ENCODE results near the gene LDHB. TPM values are rescaled to one million over a fixed set of nuclear protein-coding genes. Genes with fewer than 3 reads are reported as not detected.

Gene LDHB
- total RNA-seq, 3 donors from 2014 or later, result 95.4 to 347 (median 252) TPM

DNA sequence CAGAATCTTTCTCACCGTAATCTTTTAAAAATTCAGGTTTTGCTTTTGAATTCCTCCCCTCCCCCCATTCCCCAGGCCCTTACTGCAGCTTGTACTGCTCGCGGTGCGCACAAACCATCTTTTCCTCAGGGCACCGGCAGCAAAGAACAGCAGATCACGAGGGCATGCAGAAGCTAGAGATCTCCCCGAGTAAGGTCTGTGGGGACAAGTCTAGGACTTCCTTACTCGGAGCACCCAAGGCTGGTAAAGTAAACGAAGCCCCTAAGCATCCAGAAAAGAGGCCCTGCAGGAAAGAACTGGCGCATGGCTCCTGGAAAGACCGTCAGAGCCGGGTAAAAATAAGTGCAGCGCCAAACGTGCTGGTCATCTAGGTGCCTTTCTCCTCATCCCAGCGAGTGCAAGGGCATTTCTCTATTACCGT lies 727 bp downstream of the LDHB start:
- H3K9me3 ChIP-seq, result no peaks in the 10 kb centered on the region
- ATAC-seq, result peak; percentile 70
- peak; percentile 46 to 60 (median 56) for DNase-seq
- H3K36me3 ChIP-seq (ENCODE audit: low read depth), result no peaks in the 10 kb centered on the region
- intact Hi-C loops (cut with DNase I, micrococcal nuclease), result no loop called here
- H3K4me3 ChIP-seq, result peak overlapping the region; percentile 35
- TF ChIP-seq, protein P1, sequence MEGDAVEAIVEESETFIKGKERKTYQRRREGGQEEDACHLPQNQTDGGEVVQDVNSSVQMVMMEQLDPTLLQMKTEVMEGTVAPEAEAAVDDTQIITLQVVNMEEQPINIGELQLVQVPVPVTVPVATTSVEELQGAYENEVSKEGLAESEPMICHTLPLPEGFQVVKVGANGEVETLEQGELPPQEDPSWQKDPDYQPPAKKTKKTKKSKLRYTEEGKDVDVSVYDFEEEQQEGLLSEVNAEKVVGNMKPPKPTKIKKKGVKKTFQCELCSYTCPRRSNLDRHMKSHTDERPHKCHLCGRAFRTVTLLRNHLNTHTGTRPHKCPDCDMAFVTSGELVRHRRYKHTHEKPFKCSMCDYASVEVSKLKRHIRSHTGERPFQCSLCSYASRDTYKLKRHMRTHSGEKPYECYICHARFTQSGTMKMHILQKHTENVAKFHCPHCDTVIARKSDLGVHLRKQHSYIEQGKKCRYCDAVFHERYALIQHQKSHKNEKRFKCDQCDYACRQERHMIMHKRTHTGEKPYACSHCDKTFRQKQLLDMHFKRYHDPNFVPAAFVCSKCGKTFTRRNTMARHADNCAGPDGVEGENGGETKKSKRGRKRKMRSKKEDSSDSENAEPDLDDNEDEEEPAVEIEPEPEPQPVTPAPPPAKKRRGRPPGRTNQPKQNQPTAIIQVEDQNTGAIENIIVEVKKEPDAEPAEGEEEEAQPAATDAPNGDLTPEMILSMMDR (IDR thresholded peaks at IDR 0.05), result no peak
- H3K4me1 ChIP-seq (ENCODE audit: low read depth), result peaks cover 3% of the 10 kb centered on the region

DNA sequence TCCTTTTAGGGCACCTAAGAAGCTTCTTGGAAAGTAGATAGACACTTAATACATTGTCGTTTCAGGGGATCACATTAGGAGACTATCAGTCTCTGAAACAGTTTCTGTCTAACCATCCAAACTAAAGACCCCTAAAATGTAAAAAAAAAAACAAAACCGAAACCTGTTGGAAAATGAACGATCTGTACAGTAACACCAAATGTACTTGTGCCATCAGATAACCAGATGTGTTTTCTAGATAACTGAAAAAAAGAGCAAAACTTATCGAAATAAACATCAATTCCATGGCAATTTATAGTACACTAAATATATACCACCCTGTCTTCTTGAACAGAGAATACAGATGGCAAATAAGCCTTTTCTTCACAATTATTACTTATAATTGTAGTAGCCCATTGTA lies 2.1 kb downstream of the LDHB start:
- peaks cover 3% of the 10 kb centered on the region for H3K4me1 ChIP-seq (ENCODE audit: low read depth)
- peaks cover 3% of the 10 kb centered on the region for H3K36me3 ChIP-seq (ENCODE audit: low read depth)
- no peak overlapping the region for H3K4me3 ChIP-seq
- TF ChIP-seq, protein P1 (IDR thresholded peaks at IDR 0.05), result no peak
- no peak for DNase-seq
- intact Hi-C loops (cut with DNase I, micrococcal nuclease), result no loop called here
- H3K9me3 ChIP-seq, result no peaks in the 10 kb centered on the region
- ATAC-seq, result no peak

DNA sequence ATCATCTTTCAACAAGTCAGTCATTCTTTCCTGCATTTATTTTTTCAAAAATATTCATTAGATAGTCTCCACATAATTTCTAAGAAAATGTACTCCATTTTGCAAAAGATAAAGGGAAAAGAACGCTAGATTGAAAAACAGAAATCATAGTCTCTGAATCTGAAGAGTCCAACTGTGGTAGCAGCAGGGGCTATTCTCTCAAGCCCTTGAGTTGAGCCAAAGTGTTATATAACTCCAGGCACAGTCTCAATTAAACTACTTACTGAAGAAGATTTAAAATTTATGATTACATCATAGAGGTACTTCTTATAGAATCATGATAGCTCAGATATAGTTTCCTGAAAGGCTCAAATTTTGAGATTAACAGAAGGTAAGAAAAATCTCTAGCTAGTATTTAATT lies 5.8 kb downstream of the LDHB start:
- ATAC-seq, result no peak
- no peaks in the 10 kb centered on the region for H3K9me3 ChIP-seq
- intact Hi-C loops (cut with DNase I, micrococcal nuclease), result no loop called here
- peaks cover 3% of the 10 kb centered on the region for H3K4me1 ChIP-seq (ENCODE audit: low read depth)
- DNase-seq, result no peak
- TF ChIP-seq, protein P1 (IDR thresholded peaks at IDR 0.05), result no peak
- H3K4me3 ChIP-seq, result no peak overlapping the region
- peaks cover 4% of the 10 kb centered on the region for H3K36me3 ChIP-seq (ENCODE audit: low read depth)

DNA sequence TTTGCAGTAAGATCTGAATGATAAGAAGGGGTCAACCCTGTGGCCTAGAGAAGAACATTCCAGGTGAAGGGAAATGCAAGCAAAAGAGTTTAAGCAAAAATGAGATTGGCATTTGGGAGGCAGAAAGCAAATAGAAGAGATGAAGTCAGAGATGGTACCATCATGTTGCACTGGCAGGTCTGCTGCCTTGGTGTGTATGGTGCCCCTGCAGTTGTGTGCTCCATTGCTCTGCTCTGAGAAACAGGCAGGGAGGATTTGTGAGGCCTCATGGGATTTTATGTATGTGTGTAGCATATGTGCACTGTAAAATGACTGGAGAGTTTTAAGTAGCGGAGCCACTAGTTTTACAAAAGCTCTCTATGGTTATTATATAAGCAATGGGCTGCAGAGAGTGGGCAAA lies 6.6 kb downstream of the LDHB start:
- H3K36me3 ChIP-seq (ENCODE audit: low read depth), result peaks cover 4% of the 10 kb centered on the region
- H3K4me1 ChIP-seq (ENCODE audit: low read depth), result no peaks in the 10 kb centered on the region
- no peaks in the 10 kb centered on the region for H3K9me3 ChIP-seq
- H3K4me3 ChIP-seq, result no peak overlapping the region
- no peak for DNase-seq
- TF ChIP-seq, protein P1 (IDR thresholded peaks at IDR 0.05), result no peak
- ATAC-seq, result no peak
- intact Hi-C loops (cut with DNase I, micrococcal nuclease), result no loop called here

DNA sequence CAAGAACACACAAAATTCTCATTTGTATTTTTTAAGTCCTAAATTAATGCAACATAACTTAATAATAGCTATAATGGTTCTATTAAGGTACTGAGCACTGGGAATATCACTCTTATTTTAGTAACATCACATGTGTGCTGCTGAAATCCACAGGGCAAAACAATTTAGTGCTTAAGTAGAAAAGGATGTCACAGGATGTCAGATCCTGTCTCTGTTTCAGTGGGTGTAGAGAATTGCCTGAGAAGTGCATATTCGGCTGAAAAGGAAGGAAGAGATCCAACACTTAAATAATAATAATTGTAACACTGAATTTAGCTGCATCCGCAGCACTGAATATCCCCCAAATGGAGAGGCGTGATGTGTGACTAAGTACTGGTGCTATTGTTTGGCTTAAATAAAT lies 8.6 kb downstream of the LDHB start:
- peaks cover 4% of the 10 kb centered on the region for H3K36me3 ChIP-seq (ENCODE audit: low read depth)
- H3K4me1 ChIP-seq (ENCODE audit: low read depth), result no peaks in the 10 kb centered on the region
- ATAC-seq (no peak), DNase-seq (no peak)
- intact Hi-C loops (cut with DNase I, micrococcal nuclease), result no loop called here
- no peak overlapping the region for H3K4me3 ChIP-seq
- no peaks in the 10 kb centered on the region for H3K9me3 ChIP-seq
- TF ChIP-seq, protein P1 (IDR thresholded peaks at IDR 0.05), result no peak

DNA sequence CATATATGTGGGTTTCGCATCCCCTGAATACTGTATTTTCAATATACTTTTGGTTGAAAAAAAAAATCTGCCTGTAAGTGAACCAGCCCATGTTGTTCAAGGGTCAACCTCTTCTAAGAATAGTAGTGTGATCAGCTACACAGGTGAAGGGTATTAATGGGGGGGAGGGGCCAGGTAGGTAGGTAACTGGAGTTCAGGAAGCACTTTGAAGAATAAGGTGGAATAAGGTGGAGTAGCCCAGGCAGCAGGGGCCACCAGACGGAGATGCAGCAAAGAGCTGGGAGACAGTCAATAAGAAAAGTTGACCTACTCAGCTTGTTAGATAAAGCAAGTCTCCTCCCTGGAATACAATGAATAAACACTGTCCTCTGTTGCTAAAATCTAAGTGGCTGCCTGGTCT lies 9.3 kb downstream of the LDHB start:
- TF ChIP-seq, protein P1 (IDR thresholded peaks at IDR 0.05), result no peak

More for the DNA sequence above, 9.3 kb downstream of the LDHB start:
- no peak for ATAC-seq
- DNase-seq, result no peak
- H3K9me3 ChIP-seq, result no peaks in the 10 kb centered on the region
- peaks cover 4% of the 10 kb centered on the region for H3K36me3 ChIP-seq (ENCODE audit: low read depth)
- intact Hi-C loops (cut with DNase I, micrococcal nuclease), result no loop called here
- H3K4me3 ChIP-seq, result no peak overlapping the region
- H3K4me1 ChIP-seq (ENCODE audit: low read depth), result no peaks in the 10 kb centered on the region

Data from mucosa of descending colon (tissue), 3 donors.